OCI-LY1 (cell line): ENCODE measurements around the gene RPL32.

Experiments used
- H2AFZ ChIP-seq: fragments of 200-600 bp; sonication (generic), shearing (Covaris generic); 2 replicates; pipeline ENCODE4 v1.6.0; 2014; ENCODE audit warnings: antibody characterized with exemption, mild to moderate bottlenecking, low read length
- H3F3A ChIP-seq: fragments of 200-600 bp; sonication (generic), shearing (Covaris generic); 2 replicates; pipeline ENCODE4 v1.6.0; 2014; ENCODE audit warnings: mild to moderate bottlenecking, antibody characterized with exemption, low read length, moderate library complexity; ENCODE audit not compliant: insufficient read depth
- H3K27ac ChIP-seq: fragments of 200-600 bp; sonication (generic); 2 replicates; pipeline ENCODE4 v1.5.1; 2014; ENCODE audit warnings: low read length, mixed run types, mild to moderate bottlenecking, low read depth; ENCODE audit not compliant: poor library complexity, severe bottlenecking
- H3K27me3 ChIP-seq: fragments of 200-600 bp; sonication (generic); 2 replicates; pipeline ENCODE4 v1.6.0; 2014; ENCODE audit warnings: antibody characterized with exemption, mild to moderate bottlenecking, low read length, moderate library complexity; ENCODE audit not compliant: insufficient read depth
- H3K36me3 ChIP-seq: fragments of 200-600 bp; sonication (generic); 2 replicates; pipeline ENCODE4 v1.6.1; 2014; ENCODE audit warnings: mild to moderate bottlenecking, antibody characterized with exemption, low read length, moderate library complexity, mixed read lengths; ENCODE audit not compliant: insufficient read depth
- H3K4me1 ChIP-seq: fragments of 200-600 bp; sonication (generic); 2 replicates; pipeline ENCODE4 v1.5.1; 2014; ENCODE audit warnings: mild to moderate bottlenecking, low read length, moderate library complexity; ENCODE audit not compliant: insufficient read depth, severe bottlenecking
- H3K4me2 ChIP-seq: fragments of 200-600 bp; sonication (generic), shearing (Covaris generic); 2 replicates; pipeline ENCODE4 v1.6.1; 2014; ENCODE audit warnings: low read length
- H3K4me3 ChIP-seq: fragments of 200-600 bp; sonication (generic); 2 replicates; pipeline ENCODE4 v1.5.1; 2014; ENCODE audit warnings: low read length, low read depth, mild to moderate bottlenecking, mixed read lengths; ENCODE audit not compliant: poor library complexity, severe bottlenecking
- H3K79me2 ChIP-seq: fragments of 200-600 bp; shearing (Covaris generic); 2 replicates; pipeline ENCODE4 v1.6.1; 2016; ENCODE audit warnings: mixed run types, low read length, mixed read lengths; ENCODE audit not compliant: insufficient read depth
- H3K9ac ChIP-seq: fragments of 200-600 bp; sonication (generic), shearing (Covaris generic); 2 replicates; pipeline ENCODE4 v1.6.1; 2014; ENCODE audit warnings: mild to moderate bottlenecking, low read length, mixed read lengths
- H3K9me2 ChIP-seq: fragments of 200-600 bp; sonication (generic), shearing (Covaris generic); 2 replicates; pipeline ENCODE4 v1.6.1; 2014; ENCODE audit warnings: low read depth, mild to moderate bottlenecking, low read length, mixed read lengths
- H3K9me3 ChIP-seq: fragments of 200-600 bp; shearing (Covaris generic); 2 replicates; pipeline ENCODE4 v1.6.1; 2014; ENCODE audit warnings: low read length, mixed read lengths
- H4K20me1 ChIP-seq: fragments of 200-600 bp; sonication (generic), shearing (Covaris generic); 2 replicates; pipeline ENCODE4 v1.6.0; 2016; ENCODE audit warnings: mild to moderate bottlenecking, low read length; ENCODE audit not compliant: insufficient read depth
- CTCF ChIP-seq: fragments of 200-600 bp; sonication (generic), shearing (Covaris generic); IDR thresholded peaks from 2 replicates; pipeline ENCODE4 v1.5.1; 2017; ENCODE audit warnings: mild to moderate bottlenecking, antibody characterized with exemption, low read length, moderate library complexity, mixed read lengths
- EZH2 ChIP-seq: fragments of 200-600 bp; sonication (generic), shearing (Covaris generic); IDR thresholded peaks from 2 replicates; pipeline ENCODE4 v1.8.0; 2017; ENCODE audit warnings: borderline replicate concordance, mixed run types, mild to moderate bottlenecking, antibody characterized with exemption, low read length, moderate library complexity, mixed read lengths

The RPL32 gene

GRCh38 chr3:12812812-12813211, 28.6 kb downstream of the RPL32 start:
- H3K4me3 ChIP-seq: no peak overlapping the region

GRCh38 chr3:12810961-12811360, 30.4 kb downstream of the RPL32 start:
- H3K9me3 ChIP-seq: no peaks in the 10 kb centered on the region
- no peak for TF ChIP-seq CTCF
- no peak for TF ChIP-seq EZH2
- H3K27me3 ChIP-seq: 0 out of 2 replicates have a peak, but pooled peaks cover 2% of the 10 kb centered on the region
- H2AFZ ChIP-seq: no peak overlapping the region
- H3K9me2 ChIP-seq: no peaks in the 10 kb centered on the region
- H4K20me1 ChIP-seq: no peaks in the 10 kb centered on the region
- H3K9ac ChIP-seq: no peak overlapping the region
- peaks cover 11% of the 10 kb centered on the region for H3K4me1 ChIP-seq
- peak overlapping the region; percentile 63 for H3K4me3 ChIP-seq
- H3F3A ChIP-seq: no peaks in the 10 kb centered on the region
- H3K27ac ChIP-seq: no peak overlapping the region
- no peaks in the 10 kb centered on the region for H3K79me2 ChIP-seq
- H3K36me3 ChIP-seq: no peaks in the 10 kb centered on the region
- peak overlapping the region; percentile 72; the same call in 1 of the 2 replicates for H3K4me2 ChIP-seq

More at GRCh38 chr3:12812812-12813211, 28.6 kb downstream of the RPL32 start:
- 0 out of 2 replicates have a peak, but pooled peaks cover 3% of the 10 kb centered on the region for H3K27me3 ChIP-seq
- TF ChIP-seq CTCF: no peak
- TF ChIP-seq EZH2: no peak
- no peaks in the 10 kb centered on the region for H3F3A ChIP-seq
- no peaks in the 10 kb centered on the region for H3K79me2 ChIP-seq
- H3K9me3 ChIP-seq: no peaks in the 10 kb centered on the region
- H3K4me1 ChIP-seq: peaks cover 11% of the 10 kb centered on the region
- no peaks in the 10 kb centered on the region; the same call in 1 of the 2 replicates for H3K36me3 ChIP-seq
- no peaks in the 10 kb centered on the region for H3K9me2 ChIP-seq
- no peak overlapping the region for H2AFZ ChIP-seq
- no peak overlapping the region for H3K4me2 ChIP-seq
- H3K9ac ChIP-seq: no peak overlapping the region
- H4K20me1 ChIP-seq: no peaks in the 10 kb centered on the region
- H3K27ac ChIP-seq: no peak overlapping the region

- peak overlapping the region; percentile 43; the same call in 1 of the 2 replicates for H3K9ac ChIP-seq
- H3K9me3 ChIP-seq: no peaks in the 10 kb centered on the region
- 0 out of 2 replicates have a peak overlapping the region, but pooled peaks have one; percentile 78 for H2AFZ ChIP-seq
- H3K4me3 ChIP-seq: peak overlapping the region; percentile 63
- no peaks in the 10 kb centered on the region for H3F3A ChIP-seq
- no peaks in the 10 kb centered on the region for H3K9me2 ChIP-seq
- no peaks in the 10 kb centered on the region for H3K36me3 ChIP-seq
- no peaks in the 10 kb centered on the region for H4K20me1 ChIP-seq
- H3K27me3 ChIP-seq: no peaks in the 10 kb centered on the region
- H3K27ac ChIP-seq: no peak overlapping the region
- H3K79me2 ChIP-seq: no peaks in the 10 kb centered on the region
- TF ChIP-seq CTCF (peak; percentile 84), EZH2 (no peak)
- peak overlapping the region; percentile 72 for H3K4me2 ChIP-seq
- H3K4me1 ChIP-seq: peaks cover 11% of the 10 kb centered on the region
These were observed 31.2 kb downstream of the RPL32 start for GRCh38 chr3:12810013-12810780.
